ENCODE data around the gene MSMB. TPM values are rescaled to one million over a fixed set of nuclear protein-coding genes. Genes with fewer than 3 reads are reported as not detected.

Gene MSMB
- total RNA-seq, 1 experiment from 2014 or later = not detected

DNA sequence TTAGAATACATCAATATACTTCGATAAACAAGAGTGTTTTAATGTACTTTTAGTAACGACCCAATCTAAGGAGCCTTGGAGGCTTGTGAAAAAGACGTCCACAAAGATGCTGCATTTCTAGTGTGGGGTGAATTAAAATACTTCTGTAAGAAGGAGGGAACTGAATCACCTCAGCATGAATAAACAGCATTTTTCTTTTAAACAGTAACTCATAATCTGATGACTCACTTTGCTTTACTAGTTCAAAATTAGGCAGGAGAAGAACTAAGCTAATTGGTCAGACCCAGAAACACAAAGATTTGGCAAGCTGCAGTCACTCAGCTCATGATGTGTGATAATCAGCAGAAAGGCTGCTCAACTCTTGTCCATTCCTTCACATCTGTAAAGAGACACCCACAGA lies 39.9 kb downstream of the MSMB start (continued):
- TF ChIP-seq, protein P1, sequence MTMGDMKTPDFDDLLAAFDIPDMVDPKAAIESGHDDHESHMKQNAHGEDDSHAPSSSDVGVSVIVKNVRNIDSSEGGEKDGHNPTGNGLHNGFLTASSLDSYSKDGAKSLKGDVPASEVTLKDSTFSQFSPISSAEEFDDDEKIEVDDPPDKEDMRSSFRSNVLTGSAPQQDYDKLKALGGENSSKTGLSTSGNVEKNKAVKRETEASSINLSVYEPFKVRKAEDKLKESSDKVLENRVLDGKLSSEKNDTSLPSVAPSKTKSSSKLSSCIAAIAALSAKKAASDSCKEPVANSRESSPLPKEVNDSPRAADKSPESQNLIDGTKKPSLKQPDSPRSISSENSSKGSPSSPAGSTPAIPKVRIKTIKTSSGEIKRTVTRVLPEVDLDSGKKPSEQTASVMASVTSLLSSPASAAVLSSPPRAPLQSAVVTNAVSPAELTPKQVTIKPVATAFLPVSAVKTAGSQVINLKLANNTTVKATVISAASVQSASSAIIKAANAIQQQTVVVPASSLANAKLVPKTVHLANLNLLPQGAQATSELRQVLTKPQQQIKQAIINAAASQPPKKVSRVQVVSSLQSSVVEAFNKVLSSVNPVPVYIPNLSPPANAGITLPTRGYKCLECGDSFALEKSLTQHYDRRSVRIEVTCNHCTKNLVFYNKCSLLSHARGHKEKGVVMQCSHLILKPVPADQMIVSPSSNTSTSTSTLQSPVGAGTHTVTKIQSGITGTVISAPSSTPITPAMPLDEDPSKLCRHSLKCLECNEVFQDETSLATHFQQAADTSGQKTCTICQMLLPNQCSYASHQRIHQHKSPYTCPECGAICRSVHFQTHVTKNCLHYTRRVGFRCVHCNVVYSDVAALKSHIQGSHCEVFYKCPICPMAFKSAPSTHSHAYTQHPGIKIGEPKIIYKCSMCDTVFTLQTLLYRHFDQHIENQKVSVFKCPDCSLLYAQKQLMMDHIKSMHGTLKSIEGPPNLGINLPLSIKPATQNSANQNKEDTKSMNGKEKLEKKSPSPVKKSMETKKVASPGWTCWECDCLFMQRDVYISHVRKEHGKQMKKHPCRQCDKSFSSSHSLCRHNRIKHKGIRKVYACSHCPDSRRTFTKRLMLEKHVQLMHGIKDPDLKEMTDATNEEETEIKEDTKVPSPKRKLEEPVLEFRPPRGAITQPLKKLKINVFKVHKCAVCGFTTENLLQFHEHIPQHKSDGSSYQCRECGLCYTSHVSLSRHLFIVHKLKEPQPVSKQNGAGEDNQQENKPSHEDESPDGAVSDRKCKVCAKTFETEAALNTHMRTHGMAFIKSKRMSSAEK (CRISPR knock-in tag; IDR thresholded peaks at IDR 0.05; ENCODE audit: borderline replicate concordance) = no peak
- no peak for TF ChIP-seq ESRRA (CRISPR knock-in tag; IDR thresholded peaks at IDR 0.05; ENCODE audit: borderline replicate concordance)
- TF ChIP-seq, protein P2, sequence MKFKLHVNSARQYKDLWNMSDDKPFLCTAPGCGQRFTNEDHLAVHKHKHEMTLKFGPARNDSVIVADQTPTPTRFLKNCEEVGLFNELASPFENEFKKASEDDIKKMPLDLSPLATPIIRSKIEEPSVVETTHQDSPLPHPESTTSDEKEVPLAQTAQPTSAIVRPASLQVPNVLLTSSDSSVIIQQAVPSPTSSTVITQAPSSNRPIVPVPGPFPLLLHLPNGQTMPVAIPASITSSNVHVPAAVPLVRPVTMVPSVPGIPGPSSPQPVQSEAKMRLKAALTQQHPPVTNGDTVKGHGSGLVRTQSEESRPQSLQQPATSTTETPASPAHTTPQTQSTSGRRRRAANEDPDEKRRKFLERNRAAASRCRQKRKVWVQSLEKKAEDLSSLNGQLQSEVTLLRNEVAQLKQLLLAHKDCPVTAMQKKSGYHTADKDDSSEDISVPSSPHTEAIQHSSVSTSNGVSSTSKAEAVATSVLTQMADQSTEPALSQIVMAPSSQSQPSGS (CRISPR knock-in tag; IDR thresholded peaks at IDR 0.05; ENCODE audit: borderline replicate concordance, low read depth) = no peak

DNA sequence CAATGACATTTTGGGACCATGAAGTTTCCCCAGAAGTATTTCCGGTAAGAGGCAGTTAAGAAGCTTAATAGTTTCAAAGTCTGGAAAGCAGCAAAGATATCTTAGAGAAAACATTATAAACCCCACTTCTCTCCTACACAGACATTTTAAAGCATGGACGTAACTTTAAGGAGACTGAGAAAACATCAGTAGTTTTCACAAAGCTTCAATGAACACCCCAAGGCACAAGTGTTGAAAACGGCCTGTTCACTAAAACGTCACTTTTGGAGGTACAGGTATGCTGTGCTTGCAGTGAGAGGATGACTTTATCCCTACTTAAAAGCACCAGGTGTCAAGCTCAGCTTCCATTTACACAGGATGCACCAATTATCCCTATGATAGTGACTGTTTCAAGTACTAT lies 40.7 kb downstream of the MSMB start:
- H3K4me3 Mint-ChIP-seq = no peak overlapping the region
- DNase-seq (ENCODE audit: low spot score) (no peak), ATAC-seq (no peak)
- no peaks in the 10 kb centered on the region for H3K4me1 Mint-ChIP-seq
- TF ChIP-seq, protein P3, sequence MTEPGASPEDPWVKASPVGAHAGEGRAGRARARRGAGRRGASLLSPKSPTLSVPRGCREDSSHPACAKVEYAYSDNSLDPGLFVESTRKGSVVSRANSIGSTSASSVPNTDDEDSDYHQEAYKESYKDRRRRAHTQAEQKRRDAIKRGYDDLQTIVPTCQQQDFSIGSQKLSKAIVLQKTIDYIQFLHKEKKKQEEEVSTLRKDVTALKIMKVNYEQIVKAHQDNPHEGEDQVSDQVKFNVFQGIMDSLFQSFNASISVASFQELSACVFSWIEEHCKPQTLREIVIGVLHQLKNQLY (CRISPR knock-in tag; IDR thresholded peaks at IDR 0.05) = no peak
- TF ChIP-seq ZNF219 (CRISPR knock-in tag; IDR thresholded peaks at IDR 0.05; ENCODE audit: borderline replicate concordance) (no peak), OVOL2 (CRISPR knock-in tag; IDR thresholded peaks at IDR 0.05; ENCODE audit: borderline replicate concordance) (no peak), TCF7 (CRISPR knock-in tag; IDR thresholded peaks at IDR 0.05; ENCODE audit: low read depth) (no peak), ZNF232 (CRISPR knock-in tag; IDR thresholded peaks at IDR 0.05) (no peak), ZNF263 (CRISPR knock-in tag; IDR thresholded peaks at IDR 0.05; ENCODE audit: low read depth) (no peak), NFE2L1 (CRISPR knock-in tag; IDR thresholded peaks at IDR 0.05) (no peak), TEAD1 (CRISPR knock-in tag; IDR thresholded peaks at IDR 0.05) (no peak), JUN (CRISPR knock-in tag; IDR thresholded peaks at IDR 0.05) (no peak)
- TF ChIP-seq, protein P4, sequence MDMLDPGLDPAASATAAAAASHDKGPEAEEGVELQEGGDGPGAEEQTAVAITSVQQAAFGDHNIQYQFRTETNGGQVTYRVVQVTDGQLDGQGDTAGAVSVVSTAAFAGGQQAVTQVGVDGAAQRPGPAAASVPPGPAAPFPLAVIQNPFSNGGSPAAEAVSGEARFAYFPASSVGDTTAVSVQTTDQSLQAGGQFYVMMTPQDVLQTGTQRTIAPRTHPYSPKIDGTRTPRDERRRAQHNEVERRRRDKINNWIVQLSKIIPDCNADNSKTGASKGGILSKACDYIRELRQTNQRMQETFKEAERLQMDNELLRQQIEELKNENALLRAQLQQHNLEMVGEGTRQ (CRISPR knock-in tag; IDR thresholded peaks at IDR 0.05) = no peak
- TF ChIP-seq, protein P5, sequence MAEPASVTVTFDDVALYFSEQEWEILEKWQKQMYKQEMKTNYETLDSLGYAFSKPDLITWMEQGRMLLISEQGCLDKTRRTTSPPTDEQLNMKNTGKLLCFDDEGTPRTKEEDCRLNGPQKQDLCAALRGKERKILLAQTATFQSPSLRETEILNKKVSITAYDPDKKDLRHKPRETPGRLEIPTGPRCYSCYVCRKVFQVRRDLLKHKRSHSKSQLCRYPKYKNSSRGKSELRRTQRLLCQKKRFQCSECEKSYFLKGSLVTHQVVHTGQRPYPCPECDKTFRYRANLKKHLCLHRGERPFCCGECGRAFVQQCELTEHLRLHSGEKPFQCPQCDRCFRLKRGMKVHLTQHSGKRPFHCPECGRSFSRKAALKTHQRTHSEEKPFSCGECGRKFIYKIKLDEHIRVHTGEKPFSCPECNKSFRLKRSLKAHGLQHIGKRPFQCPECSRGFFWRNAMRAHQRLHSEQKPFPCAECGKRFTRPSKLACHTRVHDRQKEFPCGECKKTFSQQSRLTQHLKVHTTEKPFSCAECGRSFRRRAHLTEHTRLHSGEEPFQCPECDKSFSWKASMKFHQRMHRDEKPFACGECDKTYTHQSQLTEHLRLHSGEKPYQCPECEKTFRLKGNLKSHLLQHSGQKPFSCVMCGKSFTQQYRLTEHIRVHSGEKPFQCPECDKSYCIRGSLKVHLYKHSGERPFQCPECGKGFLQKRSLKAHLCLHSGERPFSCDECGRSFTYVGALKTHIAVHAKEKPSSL (CRISPR knock-in tag; conservative IDR thresholded peaks at IDR 0.05) = no peak
- TF ChIP-seq, protein P6, sequence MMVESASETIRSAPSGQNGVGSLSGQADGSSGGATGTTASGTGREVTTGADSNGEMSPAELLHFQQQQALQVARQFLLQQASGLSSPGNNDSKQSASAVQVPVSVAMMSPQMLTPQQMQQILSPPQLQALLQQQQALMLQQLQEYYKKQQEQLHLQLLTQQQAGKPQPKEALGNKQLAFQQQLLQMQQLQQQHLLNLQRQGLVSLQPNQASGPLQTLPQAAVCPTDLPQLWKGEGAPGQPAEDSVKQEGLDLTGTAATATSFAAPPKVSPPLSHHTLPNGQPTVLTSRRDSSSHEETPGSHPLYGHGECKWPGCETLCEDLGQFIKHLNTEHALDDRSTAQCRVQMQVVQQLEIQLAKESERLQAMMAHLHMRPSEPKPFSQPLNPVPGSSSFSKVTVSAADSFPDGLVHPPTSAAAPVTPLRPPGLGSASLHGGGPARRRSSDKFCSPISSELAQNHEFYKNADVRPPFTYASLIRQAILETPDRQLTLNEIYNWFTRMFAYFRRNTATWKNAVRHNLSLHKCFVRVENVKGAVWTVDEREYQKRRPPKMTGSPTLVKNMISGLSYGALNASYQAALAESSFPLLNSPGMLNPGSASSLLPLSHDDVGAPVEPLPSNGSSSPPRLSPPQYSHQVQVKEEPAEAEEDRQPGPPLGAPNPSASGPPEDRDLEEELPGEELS (CRISPR knock-in tag; IDR thresholded peaks at IDR 0.05) = no peak
- TF ChIP-seq, protein P7, sequence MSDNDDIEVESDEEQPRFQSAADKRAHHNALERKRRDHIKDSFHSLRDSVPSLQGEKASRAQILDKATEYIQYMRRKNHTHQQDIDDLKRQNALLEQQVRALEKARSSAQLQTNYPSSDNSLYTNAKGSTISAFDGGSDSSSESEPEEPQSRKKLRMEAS (CRISPR knock-in tag; IDR thresholded peaks at IDR 0.05) = no peak
- peaks cover 69% of the 10 kb centered on the region for H3K36me3 Mint-ChIP-seq
- CTCF ChIA-PET = interaction anchor here (1.2 kb wide), 1 partner anchor 224 kb away, joined by 3 read pairs; no protein-coding TSS in a partner anchor
- H3K9me3 Mint-ChIP-seq = no peaks in the 10 kb centered on the region
- no peaks in the 10 kb centered on the region for H3K27me3 Mint-ChIP-seq (ENCODE audit: low read depth)
- H3K27ac Mint-ChIP-seq = peak overlapping the region; percentile 19; the same call in 1 of the 2 replicates
- POLR2A ChIA-PET = interaction anchor here (0.6 kb wide), 1 partner anchor 21 kb away, joined by 5 read pairs; no protein-coding TSS in a partner anchor
